Lung (tissue), 13 donors: ENCODE measurements around the gene ZNF486. TPM values are rescaled to one million over a fixed set of nuclear protein-coding genes. Genes with fewer than 3 reads are reported as not detected.
"Not testable (repeated sequence)": the region's sequence is repeated elsewhere in the genome, so short reads cannot be mapped to it uniquely, and the experiment has no call there.

Experiments
- ATAC-seq: fragments of 200-7000 bp; cut with Tn5 transposase; one replicate; pipeline ENCODE4 v1.9.1; 2020; ENCODE audit warnings: moderate number of reproducible peaks; ENCODE audit not compliant: insufficient read depth, low FRiP score
- DNase-seq, 3 donors: peaks; one replicate each; pipeline ENCODE4 v3.0.0-alpha.2; 2013 to 2017
- H3K27ac ChIP-seq, 2 donors: one replicate each; pipeline ENCODE4 v1.5.1; 2013; ENCODE audit warnings: mild to moderate bottlenecking in 2 of 2, moderate library complexity in 2 of 2, control low read depth in 1 of 2, inconsistent platforms in 1 of 2, low read depth in 1 of 2, low read length in 1 of 2
- H3K27me3 ChIP-seq, 3 donors: one replicate each; pipeline ENCODE4 v1.5.1; 2013; ENCODE audit warnings: low read length in 2 of 3; ENCODE audit not compliant: control insufficient read depth in 3 of 3, insufficient read depth in 3 of 3
- H3K36me3 ChIP-seq, 4 donors: one replicate each; pipeline ENCODE4 v1.5.1; 2013; ENCODE audit warnings: low read length in 4 of 4, mild to moderate bottlenecking in 1 of 4, moderate library complexity in 1 of 4; ENCODE audit not compliant: control insufficient read depth in 4 of 4, insufficient read depth in 4 of 4
- H3K4me1 ChIP-seq, 5 donors: one replicate each; pipeline ENCODE4 v1.5.1; 2013; ENCODE audit warnings: low read length in 5 of 5, mild to moderate bottlenecking in 2 of 5, moderate library complexity in 1 of 5; ENCODE audit not compliant: control insufficient read depth in 5 of 5, insufficient read depth in 5 of 5
- H3K4me3 ChIP-seq: one replicate; pipeline ENCODE4 v1.5.1; 2013; ENCODE audit warnings: mild to moderate bottlenecking, control low read depth, moderate library complexity
- H3K9ac ChIP-seq, 2 donors: one replicate each; pipeline ENCODE4 v1.5.1; 2013; ENCODE audit warnings: low read length in 2 of 2, control low read depth in 1 of 2; ENCODE audit not compliant: insufficient read depth in 1 of 2
- H3K9me3 ChIP-seq, 4 donors: one replicate each; pipeline ENCODE4 v1.5.1; 2013; ENCODE audit warnings: low read length in 3 of 4, mild to moderate bottlenecking in 1 of 4, moderate library complexity in 1 of 4; ENCODE audit not compliant: control insufficient read depth in 4 of 4, insufficient read depth in 3 of 4
- CTCF ChIP-seq: IDR thresholded peaks from 2 replicates; pipeline ENCODE4 v1.5.1; 2012; ENCODE audit warnings: mild to moderate bottlenecking; ENCODE audit errors: control extremely low read depth, extremely low read depth
- WGBS, 2 donors: extraction: QIAGEN DNeasy Blood & Tissue Kit; methylation state at CpG; one replicate each; pipeline ENCODE4 v1.1.7; 2013; 5-methylcytosine and 5-hydroxymethylcytosine counted together
- polyA plus RNA-seq, 2 donors: library from polyadenylated mRNA; stranded (reverse); fragments of 200-250 nt; gene quantifications; one replicate each; pipeline ENCODE4 v1.2.1, GENCODE V29; 2013
- small RNA-seq: library from RNA; depleted of rRNA; stranded (forward); fragments of <200 nt; gene quantifications from one replicate; pipeline ENCODE3, GENCODE V24; 2014; ENCODE audit warnings: low replicate concordance
- total RNA-seq, 2 donors: library from RNA; depleted of rRNA in 1 of 2; stranded (reverse); fragments of >200 nt in 1 of 2; gene quantifications; one replicate each; pipeline ENCODE4 v1.2.1, GENCODE V29; 2014 to 2021
- donor health status: control.
- donor health status: control.
- donor health status: Bipolar disorder and iron deficiency.
- donor health status: healthy.
- donor health status: DM: yes; HTN: yes; CAD: no.

Gene ZNF486
- total and polyA plus RNA-seq, 4 donors = 2.3 to 23.9 (median 3.9) TPM

- Histone ChIP-seq H3K9me3 (no peaks in the 10 kb centered on the region), H3K9ac (no peak overlapping the region), H3K27ac (no peak overlapping the region), H3K4me1 (peaks cover 0 to 2% (median 0%) of the 10 kb centered on the region in 5 donors), H3K36me3 (no peaks in the 10 kb centered on the region), H3K4me3 (no peak overlapping the region), H3K27me3 (no peaks in the 10 kb centered on the region)
- DNase-seq = peak in 1 of 3 donors; percentile 13
- ATAC-seq = no peak
- no peak for TF ChIP-seq CTCF
These were observed 78.3 kb downstream of the ZNF486 start for GRCh38 chr19:20245309-20245708.

- no peak overlapping the region for H3K4me3 ChIP-seq
- no peaks in the 10 kb centered on the region for H3K9me3 ChIP-seq
- DNase-seq (peak; percentile 74 to 78 (median 76)), ATAC-seq (peak; percentile 68)
- no peak overlapping the region for H3K9ac ChIP-seq
- H3K4me1 ChIP-seq = peaks cover 0 to 2% (median 0%) of the 10 kb centered on the region in 5 donors
- WGBS, 2 donors = 46 to 62% methylated on average over 10 of the region's 10 CpGs
- no peak for TF ChIP-seq CTCF
- H3K27me3 ChIP-seq = no peaks in the 10 kb centered on the region
- no peaks in the 10 kb centered on the region for H3K36me3 ChIP-seq
- H3K27ac ChIP-seq = no peak overlapping the region
These were observed 80.1 kb downstream of the ZNF486 start for GRCh38 chr19:20247016-20247683.

GRCh38 chr19:20248258-20248657, 81.2 kb downstream of the ZNF486 start:
- DNase-seq (peak in 1 of 3 donors; percentile 18), ATAC-seq (peak; percentile 28)
- H3K36me3 ChIP-seq, H3K9ac ChIP-seq, H3K4me3 ChIP-seq, H3K9me3 ChIP-seq, H3K27me3 ChIP-seq, H3K4me1 ChIP-seq: not testable (repeated sequence)
- WGBS, 2 donors = 43 to 58% methylated on average over 2 of the region's 2 CpGs
- peak overlapping the region in 1 of 2 donors; percentile 76 for H3K27ac ChIP-seq

Small RNA genes within 50 kb of the gene (small RNA-seq; reads per million reads assigned to genes)
- gene AC011447.4 = not detected

Other genes with a start within 250 kb of the ZNF486 start
- 10 to 100 TPM in 1 of 2 donors, 1 to 10 TPM in 1; 9.6 to 17.7 TPM for gene ZNF682, start 127.7 kb upstream of the ZNF486 start, total RNA-seq
- gene ZNF682, start 127.7 kb upstream of the ZNF486 start, polyA plus RNA-seq = 10 to 100 TPM in 1 of 2 donors, 1 to 10 TPM in 1; 2.0 to 16.1 TPM
- 10 to 100 TPM in 1 of 2 donors, 1 to 10 TPM in 1; 4.9 to 25.1 TPM for gene ZNF90, start 89.2 kb upstream of the ZNF486 start, total RNA-seq
- gene ZNF90, start 89.2 kb upstream of the ZNF486 start, polyA plus RNA-seq = 1 to 10 TPM in 1 of 2 donors, under 1 TPM in 1; 0.76 to 3.3 TPM